Cardiac muscle cell (in vitro differentiated cells and primary cell): ENCODE data around the gene OGFOD3. TPM values are rescaled to one million over a fixed set of nuclear protein-coding genes. Genes with fewer than 3 reads are reported as not detected.

Experiments used
- DNase-seq, 2 donors: peaks; one replicate each; pipeline versions ENCODE4 v3.0.0 to v3.0.0-alpha.2; 2010 to 2017; ENCODE audit warnings: low read depth in 1 of 2, low spot score in 1 of 2
- H3K27ac ChIP-seq: fragments of 200-600 bp; sonication (generic); 2 replicates; pipeline ENCODE4 v1.5.1; 2016
- H3K27me3 ChIP-seq: fragments of 200-600 bp; sonication (generic); 2 replicates; pipeline ENCODE4 v1.6.0; 2016; ENCODE audit warnings: control low read depth
- H3K36me3 ChIP-seq: fragments of 200-600 bp; sonication (generic); 2 replicates; pipeline ENCODE4 v1.5.1; 2016; ENCODE audit warnings: control low read depth
- H3K4me1 ChIP-seq: fragments of 200-600 bp; sonication (generic); 2 replicates; pipeline ENCODE4 v1.8.1; 2017; ENCODE audit warnings: low read depth, mild to moderate bottlenecking, mixed run types
- H3K4me3 ChIP-seq: fragments of 200-600 bp; sonication (generic); 2 replicates; pipeline ENCODE4 v1.5.1; 2016; ENCODE audit warnings: mild to moderate bottlenecking
- H3K9me3 ChIP-seq: fragments of 200-600 bp; sonication (generic); 2 replicates; pipeline ENCODE4 v1.5.1; 2017; ENCODE audit warnings: low read depth, mild to moderate bottlenecking, control low read depth
- polyA plus RNA-seq: library from polyadenylated mRNA; unstranded; fragments of >200 nt; fragmentation: Nextera tagmentation; extraction: Ambion mirVana; gene quantifications from 2 replicates; pipeline ENCODE4 v1.2.1, GENCODE V29; 2016
- total RNA-seq: library from RNA; depleted of rRNA; stranded (reverse); fragments of >200 nt; gene quantifications from 2 replicates; pipeline ENCODE4 v1.2.3, GENCODE V29; 2016
- TF ChIP-seq, protein P1 (sequence below): IDR thresholded peaks from 2 replicates; pipeline ENCODE4 v1.5.1; 2012; ENCODE audit warnings: low read depth, mild to moderate bottlenecking, low read length

OGFOD3 gene
- total and polyA plus RNA-seq, 2 experiments from 2014 or later, result 26.1 to 45.2 TPM

DNA sequence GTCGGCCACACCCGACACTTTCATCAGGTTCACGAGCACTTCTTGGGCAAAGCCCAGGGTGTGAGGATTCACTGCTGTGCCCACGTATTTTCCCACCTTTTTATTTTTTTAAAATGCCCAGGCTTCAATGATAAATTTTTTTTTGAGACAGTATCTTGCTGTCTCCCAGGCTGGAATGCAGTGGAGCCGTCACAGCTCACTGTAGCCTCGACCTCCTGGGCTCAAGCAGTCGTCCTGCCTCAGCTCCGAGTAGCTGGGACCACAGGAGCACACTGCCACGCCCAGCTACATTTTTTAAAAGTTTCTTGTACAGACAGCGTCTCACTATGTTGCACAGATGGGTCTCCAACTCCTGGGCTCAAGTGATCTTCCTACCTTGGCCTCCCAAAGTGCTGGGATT lies 29.0 kb downstream of the OGFOD3 start:
- H3K27me3 ChIP-seq, result no peaks in the 10 kb centered on the region
- H3K36me3 ChIP-seq, result no peaks in the 10 kb centered on the region
- TF ChIP-seq, protein P1, sequence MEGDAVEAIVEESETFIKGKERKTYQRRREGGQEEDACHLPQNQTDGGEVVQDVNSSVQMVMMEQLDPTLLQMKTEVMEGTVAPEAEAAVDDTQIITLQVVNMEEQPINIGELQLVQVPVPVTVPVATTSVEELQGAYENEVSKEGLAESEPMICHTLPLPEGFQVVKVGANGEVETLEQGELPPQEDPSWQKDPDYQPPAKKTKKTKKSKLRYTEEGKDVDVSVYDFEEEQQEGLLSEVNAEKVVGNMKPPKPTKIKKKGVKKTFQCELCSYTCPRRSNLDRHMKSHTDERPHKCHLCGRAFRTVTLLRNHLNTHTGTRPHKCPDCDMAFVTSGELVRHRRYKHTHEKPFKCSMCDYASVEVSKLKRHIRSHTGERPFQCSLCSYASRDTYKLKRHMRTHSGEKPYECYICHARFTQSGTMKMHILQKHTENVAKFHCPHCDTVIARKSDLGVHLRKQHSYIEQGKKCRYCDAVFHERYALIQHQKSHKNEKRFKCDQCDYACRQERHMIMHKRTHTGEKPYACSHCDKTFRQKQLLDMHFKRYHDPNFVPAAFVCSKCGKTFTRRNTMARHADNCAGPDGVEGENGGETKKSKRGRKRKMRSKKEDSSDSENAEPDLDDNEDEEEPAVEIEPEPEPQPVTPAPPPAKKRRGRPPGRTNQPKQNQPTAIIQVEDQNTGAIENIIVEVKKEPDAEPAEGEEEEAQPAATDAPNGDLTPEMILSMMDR, result no peak
- DNase-seq, result no peak
- H3K4me3 ChIP-seq, result no peak overlapping the region
- no peaks in the 10 kb centered on the region for H3K9me3 ChIP-seq
- peaks cover 4% of the 10 kb centered on the region for H3K4me1 ChIP-seq
- H3K27ac ChIP-seq, result no peak overlapping the region

DNA sequence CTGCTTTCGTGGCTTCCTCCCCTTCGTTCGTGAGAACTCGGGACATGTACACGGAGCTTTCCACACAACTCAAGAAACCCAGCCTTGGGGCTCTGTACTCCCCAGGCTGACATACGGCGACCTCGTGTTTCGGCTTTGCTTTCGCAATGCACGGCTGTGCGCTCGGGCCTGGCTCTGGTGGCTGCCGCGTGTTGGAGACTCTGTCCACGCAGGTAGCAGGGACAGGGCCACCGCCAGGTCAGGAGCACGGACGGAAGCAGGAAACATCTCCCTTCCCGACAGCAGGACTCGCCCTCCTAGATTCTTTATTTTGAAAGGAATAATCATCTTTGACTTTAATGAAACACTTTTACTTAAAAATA lies 29.5 kb downstream of the OGFOD3 start:
- Histone ChIP-seq H3K9me3 (no peaks in the 10 kb centered on the region), H3K4me3 (no peak overlapping the region), H3K4me1 (peaks cover 4% of the 10 kb centered on the region), H3K27ac (no peak overlapping the region), H3K36me3 (no peaks in the 10 kb centered on the region), H3K27me3 (no peaks in the 10 kb centered on the region)
- no peak for DNase-seq
- TF ChIP-seq, protein P1, result no peak

DNA sequence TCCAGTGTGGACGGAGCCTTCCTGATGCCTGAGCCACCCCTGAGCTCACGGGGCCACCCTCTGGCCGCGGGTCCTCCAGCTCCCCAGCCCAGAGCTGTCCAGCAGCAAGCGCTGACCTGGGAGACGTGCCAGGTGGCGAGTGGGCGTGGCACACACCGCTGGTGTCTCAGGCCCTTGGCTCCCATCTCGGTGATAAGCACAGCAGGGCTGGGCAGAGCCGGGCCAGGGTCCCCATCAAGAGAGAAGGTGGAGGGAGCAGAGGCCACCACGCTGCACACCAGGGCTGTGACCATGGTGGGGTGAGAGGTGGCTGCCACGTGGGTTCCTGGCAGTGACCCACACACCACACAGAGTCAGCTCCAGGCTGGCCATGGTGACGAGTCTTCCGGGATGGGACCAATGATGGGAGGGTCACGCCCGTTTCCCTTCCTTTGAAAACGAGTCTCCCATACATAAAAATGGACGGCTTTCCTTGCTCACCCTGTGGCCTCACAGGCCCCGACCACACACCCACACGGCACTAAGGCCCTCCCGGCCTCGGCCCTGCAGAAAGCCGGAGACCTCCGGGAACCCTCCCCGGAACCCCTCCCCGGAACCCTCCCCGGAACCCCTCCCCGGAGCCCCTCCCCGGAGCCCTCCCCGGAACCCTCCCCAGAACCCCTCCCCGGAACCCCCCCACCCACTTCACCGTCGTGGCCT lies 30.0 kb downstream of the OGFOD3 start:
- no peak overlapping the region for H3K4me3 ChIP-seq
- no peaks in the 10 kb centered on the region for H3K27me3 ChIP-seq
- TF ChIP-seq, protein P1, result no peak
- no peaks in the 10 kb centered on the region for H3K36me3 ChIP-seq
- H3K27ac ChIP-seq, result no peak overlapping the region
- no peaks in the 10 kb centered on the region for H3K9me3 ChIP-seq
- peaks cover 4% of the 10 kb centered on the region for H3K4me1 ChIP-seq
- no peak for DNase-seq

DNA sequence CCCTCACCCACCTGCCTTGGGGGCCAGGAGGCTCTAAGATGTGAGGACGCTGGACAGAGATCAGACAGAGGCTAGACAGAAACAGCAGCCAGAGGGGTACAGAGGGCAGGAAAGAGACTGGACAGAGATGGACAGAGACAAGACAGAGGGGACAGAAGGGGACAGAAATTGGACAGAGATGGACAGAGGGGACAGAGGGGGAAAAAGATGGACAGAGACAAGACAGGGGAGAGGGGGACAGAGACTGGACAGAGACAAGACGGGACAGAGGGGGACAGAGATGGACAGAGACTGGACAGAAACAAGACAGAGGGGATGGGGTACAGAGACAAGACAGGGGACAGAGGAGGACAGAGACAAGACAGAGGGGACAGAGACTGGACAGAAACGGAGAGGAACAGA lies 30.7 kb downstream of the OGFOD3 start:
- Histone ChIP-seq H3K4me3 (no peak overlapping the region), H3K27me3 (no peaks in the 10 kb centered on the region), H3K27ac (no peak overlapping the region), H3K36me3 (no peaks in the 10 kb centered on the region), H3K4me1 (peaks cover 4% of the 10 kb centered on the region), H3K9me3 (no peaks in the 10 kb centered on the region)
- TF ChIP-seq, protein P1, result no peak
- no peak for DNase-seq

DNA sequence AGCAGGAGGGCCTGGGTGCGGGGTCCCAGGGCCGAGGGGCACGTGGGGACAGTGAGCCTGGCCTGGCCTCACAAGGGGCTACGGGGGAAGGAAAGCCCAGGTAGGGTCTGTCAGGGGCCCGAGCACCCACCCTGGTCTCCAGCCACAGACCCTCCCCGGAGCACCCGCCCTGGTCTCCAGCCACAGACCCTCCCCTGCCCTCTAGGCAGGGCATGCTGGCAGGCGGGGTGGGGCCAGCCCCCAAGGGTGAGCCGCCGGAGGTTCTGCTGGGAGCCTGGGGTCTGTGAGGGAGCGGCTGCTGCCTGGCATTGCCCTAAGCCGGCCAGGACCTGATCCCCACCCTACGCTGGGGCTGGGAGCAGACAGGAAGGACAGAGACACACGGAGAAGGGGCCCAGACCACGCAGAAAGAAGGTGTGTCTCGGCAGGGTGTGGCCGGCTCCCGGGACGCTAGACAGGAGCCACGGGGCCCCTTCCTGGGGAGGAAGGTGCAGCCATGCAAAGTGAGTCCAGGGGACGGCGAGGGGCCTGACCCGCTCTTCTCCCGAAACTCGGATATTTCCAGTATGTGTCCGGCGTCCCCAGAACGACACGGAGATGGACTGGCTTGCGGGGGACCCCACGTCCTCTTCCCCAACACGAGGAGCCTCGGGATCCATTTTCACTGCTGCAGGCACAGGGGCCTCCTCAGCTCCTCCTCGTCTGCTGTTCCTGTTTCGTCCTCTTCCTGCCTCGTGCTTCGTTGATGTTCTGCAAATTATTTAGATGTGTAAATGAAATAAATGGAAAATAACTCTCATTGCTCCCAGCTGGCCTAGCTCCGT lies 31.3 kb downstream of the OGFOD3 start:
- no peak for DNase-seq
- Histone ChIP-seq H3K36me3 (no peaks in the 10 kb centered on the region), H3K27me3 (no peaks in the 10 kb centered on the region), H3K27ac (no peak overlapping the region), H3K4me3 (no peak overlapping the region), H3K9me3 (no peaks in the 10 kb centered on the region), H3K4me1 (peaks cover 4% of the 10 kb centered on the region)
- TF ChIP-seq, protein P1, result no peak
